Stimulated activated naive B cell treated with anti-CD40 and anti-IgM and Interleukin-4, amounts not matched to agents 10 μg/mL and 1 μg/mL and 100 μg/mL, for 72 hours (primary cell): Measurements from ENCODE around the gene TAPT1.

Experiments used
- ATAC-seq, 2 donors: fragments of 150-1000 bp; cut with Tn5 transposase; replicated peaks; 2 replicates each; pipeline ENCODE4 v1.10.0; 2021; ENCODE audit warnings: moderate library complexity in 1 of 2
- DNase-seq: peaks from one replicate; pipeline ENCODE4 v3.0.0; 2021
- H3K27ac Mint-ChIP-seq: one replicate; pipeline ENCODE4 v1.8.0; 2022; ENCODE audit warnings: mild to moderate bottlenecking, mixed read lengths
- H3K27me3 Mint-ChIP-seq, 2 donors: one replicate each; pipeline ENCODE4 v1.8.0; 2022; ENCODE audit warnings: mixed read lengths in 2 of 2
- H3K36me3 Mint-ChIP-seq, 2 donors: one replicate each; pipeline ENCODE4 v1.8.0; 2022; ENCODE audit warnings: mixed read lengths in 2 of 2, mild to moderate bottlenecking in 1 of 2
- H3K4me1 Mint-ChIP-seq, 2 donors: one replicate each; pipeline ENCODE4 v1.8.0; 2022; ENCODE audit warnings: mixed read lengths in 2 of 2, mild to moderate bottlenecking in 1 of 2
- H3K4me3 Mint-ChIP-seq, 2 donors: one replicate each; pipeline ENCODE4 v1.8.0; 2022; ENCODE audit warnings: mild to moderate bottlenecking in 2 of 2, mixed read lengths in 2 of 2, moderate library complexity in 1 of 2
- H3K9me3 Mint-ChIP-seq, 2 donors: one replicate each; pipeline ENCODE4 v1.8.0; 2022; ENCODE audit warnings: mixed read lengths in 2 of 2, mild to moderate bottlenecking in 1 of 2

The TAPT1 gene

DNA sequence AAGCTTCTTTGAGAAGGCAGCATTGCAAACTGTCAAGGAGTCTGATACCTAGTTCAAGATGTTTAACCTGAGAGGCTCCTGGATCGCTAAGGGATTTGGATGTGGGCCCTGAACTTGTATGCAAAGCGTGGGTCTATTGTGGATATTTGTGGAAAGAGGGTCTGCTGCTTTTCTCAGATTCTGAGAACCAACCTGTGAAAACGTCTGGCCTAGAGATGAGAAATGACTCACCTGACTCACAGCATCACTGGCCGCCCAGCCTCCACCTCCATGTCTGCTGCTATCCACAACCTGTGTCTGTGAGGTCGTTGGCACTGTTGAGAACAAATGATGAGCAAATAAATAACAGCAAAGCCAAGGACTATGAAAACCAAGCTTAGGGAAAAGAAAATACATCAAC is 109.1 kb downstream of the TAPT1 start:
- DNase-seq, result no peak
- Mint-ChIP-seq H3K36me3 (no peaks in the 10 kb centered on the region), H3K27ac (no peak overlapping the region), H3K4me3 (no peak overlapping the region), H3K9me3 (peaks cover 0 to 4% of the 10 kb centered on the region in 2 donors), H3K4me1 (peaks cover 9 to 11% of the 10 kb centered on the region in 2 donors), H3K27me3 (peaks cover 0 to 5% of the 10 kb centered on the region in 2 donors)
- no peak for ATAC-seq

DNA sequence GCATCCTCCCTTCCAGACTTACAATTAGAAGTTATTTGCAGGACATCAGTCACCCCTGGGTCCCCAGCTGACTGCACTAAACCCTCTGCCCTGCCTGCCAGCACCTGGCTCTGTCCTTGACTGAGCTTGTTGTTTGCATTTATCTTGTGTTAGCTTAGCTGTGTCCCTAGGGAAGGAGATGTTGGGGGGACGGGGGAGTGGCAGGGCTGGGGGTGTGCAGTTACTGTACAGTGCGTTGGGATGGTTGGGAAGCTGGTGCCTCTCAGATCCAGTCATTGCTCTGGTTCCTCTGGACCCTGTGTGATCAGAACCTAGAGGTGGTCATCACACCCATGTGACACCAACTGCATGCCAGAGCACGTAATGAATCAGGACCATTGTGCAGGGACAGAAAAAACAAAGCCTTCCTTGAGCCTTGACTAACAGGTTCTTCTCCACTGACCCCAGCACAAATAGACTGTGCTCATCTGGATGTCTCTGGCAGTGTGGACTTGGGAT is 109.7 kb downstream of the TAPT1 start:
- Mint-ChIP-seq H3K27ac (no peak overlapping the region), H3K4me3 (no peak overlapping the region), H3K9me3 (peaks cover 0 to 4% of the 10 kb centered on the region in 2 donors), H3K4me1 (peaks cover 5 to 6% of the 10 kb centered on the region in 2 donors), H3K36me3 (no peaks in the 10 kb centered on the region), H3K27me3 (peaks cover 0 to 5% of the 10 kb centered on the region in 2 donors)
- no peak for ATAC-seq
- no peak for DNase-seq

DNA sequence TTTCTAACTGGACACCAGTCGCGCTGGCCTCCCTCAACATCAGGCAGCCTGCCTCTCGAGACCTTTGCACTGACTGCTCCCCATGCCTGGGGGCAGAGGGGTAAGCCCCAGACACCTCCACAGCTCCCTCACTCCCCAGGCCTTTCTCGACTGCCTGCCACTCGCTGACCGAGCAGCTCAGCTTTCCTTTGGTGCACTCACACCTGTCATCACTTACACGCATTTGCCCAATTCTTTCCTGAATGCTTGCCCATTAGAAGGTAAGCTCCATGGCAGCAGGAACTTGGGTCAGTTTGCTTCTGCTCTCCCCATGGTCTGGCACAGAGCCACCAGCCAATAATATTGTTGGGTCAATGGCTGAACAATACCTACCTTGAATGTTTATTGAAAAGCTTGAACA is 110.3 kb downstream of the TAPT1 start:
- H3K9me3 Mint-ChIP-seq, result peaks cover 0 to 4% of the 10 kb centered on the region in 2 donors
- no peaks in the 10 kb centered on the region for H3K36me3 Mint-ChIP-seq
- H3K27ac Mint-ChIP-seq, result no peak overlapping the region
- no peak overlapping the region for H3K4me3 Mint-ChIP-seq
- DNase-seq (no peak), ATAC-seq (no peak)
- peaks cover 0 to 5% of the 10 kb centered on the region in 2 donors for H3K27me3 Mint-ChIP-seq
- H3K4me1 Mint-ChIP-seq, result peaks cover 0 to 4% of the 10 kb centered on the region in 2 donors

DNA sequence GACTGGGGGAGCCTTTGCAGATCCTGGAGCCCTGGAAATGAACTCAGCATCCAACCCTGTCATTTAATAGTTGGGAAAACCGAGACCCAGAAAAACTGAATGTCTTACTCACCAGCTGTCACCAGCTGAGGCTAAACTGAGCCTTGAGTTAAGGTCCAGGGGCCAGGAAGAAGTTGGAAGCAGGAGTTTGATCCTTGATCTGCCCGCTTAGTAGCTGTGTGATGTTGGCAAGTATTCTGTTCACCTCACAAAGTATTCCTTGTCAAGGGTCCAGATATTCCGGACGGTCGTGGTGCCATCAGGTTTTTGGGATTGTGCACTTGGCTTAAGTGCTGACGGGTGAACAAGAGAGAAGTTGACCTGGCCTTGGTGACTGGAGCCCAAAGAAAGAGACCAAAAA is 111.7 kb downstream of the TAPT1 start:
- Mint-ChIP-seq H3K4me3 (no peak overlapping the region), H3K4me1 (no peaks in the 10 kb centered on the region), H3K9me3 (no peaks in the 10 kb centered on the region), H3K36me3 (no peaks in the 10 kb centered on the region), H3K27ac (no peak overlapping the region), H3K27me3 (peaks cover 0 to 5% of the 10 kb centered on the region in 2 donors)
- no peak for ATAC-seq
- no peak for DNase-seq

DNA sequence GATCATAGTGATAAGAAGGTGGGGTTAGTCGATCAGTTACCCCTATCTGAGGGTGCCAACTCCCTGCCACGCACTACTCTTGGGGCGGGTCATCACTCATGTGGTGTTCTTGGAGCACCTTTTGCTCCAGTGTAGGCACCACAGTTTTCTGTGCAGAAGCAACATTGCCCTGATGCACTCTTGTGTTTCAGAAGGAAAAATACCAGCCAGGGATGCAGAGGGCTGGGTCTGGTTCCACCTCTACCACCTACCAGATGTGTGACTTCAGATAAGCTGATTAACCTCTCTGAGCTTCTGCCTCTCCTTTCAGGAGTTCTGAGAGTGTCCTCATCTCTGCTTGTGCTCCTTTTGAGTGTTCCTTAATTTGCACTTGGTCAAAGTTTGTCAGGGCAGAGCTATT is 112.5 kb downstream of the TAPT1 start:
- ATAC-seq, result no peak
- Mint-ChIP-seq H3K4me1 (no peaks in the 10 kb centered on the region), H3K36me3 (no peaks in the 10 kb centered on the region), H3K27me3 (peaks cover 0 to 5% of the 10 kb centered on the region in 2 donors), H3K27ac (no peak overlapping the region), H3K4me3 (no peak overlapping the region), H3K9me3 (no peaks in the 10 kb centered on the region)
- DNase-seq, result no peak

DNA sequence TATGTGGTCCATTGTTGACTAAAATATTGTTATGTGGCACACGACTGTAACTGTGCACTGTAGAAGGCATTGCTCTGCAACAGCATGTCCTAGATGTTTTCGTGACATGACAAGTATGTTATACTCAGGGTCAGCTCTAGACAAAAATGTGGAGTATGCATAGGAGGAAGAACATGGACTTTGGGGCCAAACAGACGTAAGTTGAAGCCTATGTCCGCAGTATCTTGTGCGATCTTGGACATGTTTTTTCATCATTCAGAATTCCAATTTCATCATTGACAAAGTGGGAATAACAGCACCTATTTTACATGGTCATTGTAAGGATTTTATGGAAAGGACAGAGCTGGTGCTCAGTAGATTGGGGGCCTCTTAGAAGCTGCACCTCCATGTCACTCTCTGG is 114.7 kb downstream of the TAPT1 start:
- DNase-seq, result no peak
- H3K4me1 Mint-ChIP-seq, result no peaks in the 10 kb centered on the region
- no peak overlapping the region for H3K4me3 Mint-ChIP-seq
- H3K9me3 Mint-ChIP-seq, result no peaks in the 10 kb centered on the region
- H3K27me3 Mint-ChIP-seq, result peaks cover 0 to 5% of the 10 kb centered on the region in 2 donors
- ATAC-seq, result no peak
- no peak overlapping the region for H3K27ac Mint-ChIP-seq
- no peaks in the 10 kb centered on the region for H3K36me3 Mint-ChIP-seq

DNA sequence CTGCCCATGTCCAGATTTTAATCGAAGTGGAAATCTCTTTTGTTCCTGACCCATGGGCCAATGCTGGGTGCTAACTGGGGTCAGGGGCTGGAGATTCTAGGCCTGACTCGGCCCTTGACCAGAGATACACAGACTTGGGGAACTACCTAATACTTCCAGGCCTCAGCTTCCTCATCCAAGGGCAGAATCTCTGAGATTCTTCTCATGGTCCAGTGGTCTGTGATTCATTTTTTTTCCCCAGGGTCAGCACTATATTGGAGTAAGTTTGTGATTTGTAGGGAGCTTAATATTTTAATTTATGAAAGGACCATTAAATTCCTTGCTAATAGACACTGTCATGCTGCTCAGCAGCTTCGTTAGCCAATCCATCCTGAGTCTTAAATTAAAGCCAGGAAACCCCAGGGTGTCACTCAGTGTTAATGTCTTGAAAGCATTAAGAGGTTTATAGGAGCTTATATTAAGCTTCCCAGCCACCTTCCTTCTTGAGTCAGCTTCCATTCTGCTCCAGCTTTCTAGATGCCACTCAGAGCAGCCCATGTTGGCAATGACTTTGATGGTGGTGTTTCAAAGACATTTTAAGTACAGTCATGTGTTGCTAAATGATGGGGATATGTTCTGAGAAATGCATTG is 115.5 kb downstream of the TAPT1 start:
- H3K9me3 Mint-ChIP-seq, result no peaks in the 10 kb centered on the region
- ATAC-seq (no peak), DNase-seq (no peak)
- no peaks in the 10 kb centered on the region for H3K36me3 Mint-ChIP-seq
- no peak overlapping the region for H3K27ac Mint-ChIP-seq
- no peaks in the 10 kb centered on the region for H3K27me3 Mint-ChIP-seq
- H3K4me1 Mint-ChIP-seq, result no peaks in the 10 kb centered on the region
- no peak overlapping the region for H3K4me3 Mint-ChIP-seq
